ENCODE results near the gene TMEM42. TPM values are rescaled to one million over a fixed set of nuclear protein-coding genes. Genes with fewer than 3 reads are reported as not detected.

The TMEM42 gene
- total and polyA plus RNA-seq, 2 of the 13 experiments (the other 11 are each of a cell fraction or from before 2014, with no cell fraction given) = 5.5 to 24.5 TPM

DNA sequence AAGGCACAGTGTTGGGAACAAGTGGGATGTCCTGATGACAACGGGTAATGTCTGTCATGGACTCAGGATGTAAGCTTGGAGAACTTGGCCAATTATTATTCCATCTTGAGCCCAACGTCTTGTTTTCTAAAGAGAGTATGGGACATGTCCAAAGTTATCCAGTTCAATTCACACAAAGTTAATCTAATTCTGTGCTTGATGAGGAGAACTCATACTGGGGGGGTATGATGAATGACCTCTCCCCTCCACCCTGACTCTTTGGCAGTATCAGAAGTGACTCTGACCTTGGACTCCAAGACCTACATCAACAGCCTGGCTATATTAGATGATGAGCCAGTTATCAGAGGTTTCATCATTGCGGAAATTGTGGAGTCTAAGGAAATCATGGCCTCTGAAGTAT lies 49.0 kb downstream of the TMEM42 start (continued):
- no peak for TF ChIP-seq ZNF775 (CRISPR knock-in tag; IDR thresholded peaks at IDR 0.05; ENCODE audit: borderline replicate concordance)
- no peak for TF ChIP-seq ZNF7 (CRISPR knock-in tag; IDR thresholded peaks at IDR 0.05)

DNA sequence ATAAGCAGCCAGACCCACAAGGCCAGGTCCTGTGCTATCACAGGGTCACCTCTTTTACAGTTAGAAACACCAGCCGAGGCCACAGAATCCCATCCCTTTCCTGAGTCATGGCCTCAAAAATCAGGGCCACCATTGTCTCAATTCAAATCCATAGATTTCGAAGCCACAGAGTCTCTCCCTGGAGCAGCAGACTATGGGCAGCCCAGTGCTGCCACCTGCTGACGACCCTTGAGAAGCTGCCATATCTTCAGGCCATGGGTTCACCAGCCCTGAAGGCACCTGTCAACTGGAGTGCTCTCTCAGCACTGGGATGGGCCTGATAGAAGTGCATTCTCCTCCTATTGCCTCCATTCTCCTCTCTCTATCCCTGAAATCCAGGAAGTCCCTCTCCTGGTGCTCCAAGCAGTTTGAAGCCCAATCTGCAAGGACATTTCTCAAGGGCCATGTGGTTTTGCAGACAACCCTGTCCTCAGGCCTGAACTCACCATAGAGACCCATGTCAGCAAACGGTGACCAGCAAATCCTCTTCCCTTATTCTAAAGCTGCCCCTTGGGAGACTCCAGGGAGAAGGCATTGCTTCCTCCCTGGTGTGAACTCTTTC lies 52.3 kb downstream of the TMEM42 start:
- Histone ChIP-seq H3K9ac (ENCODE audit: insufficient read depth, low read depth, low read length) (no peak overlapping the region), H3K4me2 (ENCODE audit: low read depth, low read length) (no peak overlapping the region), H3K27ac (ENCODE audit: extremely low read length, insufficient read depth, low read length) (no peak overlapping the region), H3K4me3 (replicated peaks in 1 of 3; ENCODE audit: insufficient read depth in 1 of 3, low read depth in 2 of 3, low read length in 3 of 3) (no peak overlapping the region), H3K79me2 (ENCODE audit: insufficient read depth, low read length) (no peaks in the 10 kb centered on the region), H3K4me1 (ENCODE audit: insufficient read depth, low read length) (no peaks in the 10 kb centered on the region), H3K27me3 (ENCODE audit: control insufficient read depth in 1 of 2, insufficient read depth in 2 of 2, low read length in 2 of 2) (no peaks in the 10 kb centered on the region), H4K20me1 (ENCODE audit: insufficient read depth, low read length) (no peaks in the 10 kb centered on the region), H3K9me3 (ENCODE audit: low read length) (no peaks in the 10 kb centered on the region), H3K36me3 (replicated peaks in 1 of 2; ENCODE audit: control insufficient read depth in 1 of 2, insufficient read depth in 2 of 2, low read length in 2 of 2) (no peaks in the 10 kb centered on the region), H2AFZ (ENCODE audit: low read length) (no peak overlapping the region)
- in situ Hi-C loops (cut with HindIII; ENCODE audit: extremely low pct_ligation_motif_present, low pct_unique_long_range_greater_than_20kb) (no loop called here), intact Hi-C loops (cut with micrococcal nuclease; ENCODE audit: unreplicated experiment) (loop anchor here (1.0 kb wide), 1 partner anchor 382 kb away; no protein-coding TSS in a partner anchor)
- POLR2A ChIA-PET = no interaction called here
- 6% methylated on average over 3 of the region's 4 CpGs for WGBS (ENCODE audit: low lambda C conversion rate)
- FAIRE-seq (peak; percentile 85), ATAC-seq (peak; percentile 88), DNase-seq (ENCODE audit: low spot score) (peak; percentile 60)
- CTCF ChIA-PET (ENCODE audit: low intra/inter-chr PET ratio, low total read pairs) = interaction anchor here (1.6 to 1.7 kb wide), 2 partner anchors 381 to 384 kb away, joined by 7 to 20 read pairs; no protein-coding TSS in a partner anchor
- BruUV-seq (replicated peaks) = no TSS peak
- TF ChIP-seq, protein P1, sequence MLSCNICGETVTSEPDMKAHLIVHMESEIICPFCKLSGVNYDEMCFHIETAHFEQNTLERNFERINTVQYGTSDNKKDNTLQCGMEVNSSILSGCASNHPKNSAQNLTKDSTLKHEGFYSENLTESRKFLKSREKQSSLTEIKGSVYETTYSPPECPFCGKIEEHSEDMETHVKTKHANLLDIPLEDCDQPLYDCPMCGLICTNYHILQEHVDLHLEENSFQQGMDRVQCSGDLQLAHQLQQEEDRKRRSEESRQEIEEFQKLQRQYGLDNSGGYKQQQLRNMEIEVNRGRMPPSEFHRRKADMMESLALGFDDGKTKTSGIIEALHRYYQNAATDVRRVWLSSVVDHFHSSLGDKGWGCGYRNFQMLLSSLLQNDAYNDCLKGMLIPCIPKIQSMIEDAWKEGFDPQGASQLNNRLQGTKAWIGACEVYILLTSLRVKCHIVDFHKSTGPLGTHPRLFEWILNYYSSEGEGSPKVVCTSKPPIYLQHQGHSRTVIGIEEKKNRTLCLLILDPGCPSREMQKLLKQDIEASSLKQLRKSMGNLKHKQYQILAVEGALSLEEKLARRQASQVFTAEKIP (CRISPR knock-in tag; IDR thresholded peaks at IDR 0.05; ENCODE audit: borderline replicate concordance) = no peak
- TF ChIP-seq SMC3 (IDR thresholded peaks at IDR 0.05; ENCODE audit: low read length) (peak; percentile 88), ZNF782 (CRISPR knock-in tag; IDR thresholded peaks at IDR 0.05; ENCODE audit: borderline replicate concordance) (no peak), ESRRA (CRISPR knock-in tag; IDR thresholded peaks at IDR 0.05; ENCODE audit: low read depth) (no peak), SNAPC2 (CRISPR knock-in tag; IDR thresholded peaks at IDR 0.05) (no peak), ZNF790 (CRISPR knock-in tag; IDR thresholded peaks at IDR 0.05; ENCODE audit: borderline replicate concordance) (no peak), MYPOP (CRISPR knock-in tag; IDR thresholded peaks at IDR 0.05) (no peak), SAP130 (CRISPR knock-in tag; IDR thresholded peaks at IDR 0.05; ENCODE audit: low read depth) (peak; percentile 29; the same call in 1 of the 2 replicates), ZNF232 (CRISPR knock-in tag; IDR thresholded peaks at IDR 0.05; ENCODE audit: borderline replicate concordance) (no peak), NCOA2 (CRISPR knock-in tag; IDR thresholded peaks at IDR 0.05) (no peak), ZBTB14 (CRISPR knock-in tag; IDR thresholded peaks at IDR 0.05) (no peak), PRDM4 (CRISPR knock-in tag; IDR thresholded peaks at IDR 0.05; ENCODE audit: borderline replicate concordance) (no peak)
- TF ChIP-seq, protein P2, sequence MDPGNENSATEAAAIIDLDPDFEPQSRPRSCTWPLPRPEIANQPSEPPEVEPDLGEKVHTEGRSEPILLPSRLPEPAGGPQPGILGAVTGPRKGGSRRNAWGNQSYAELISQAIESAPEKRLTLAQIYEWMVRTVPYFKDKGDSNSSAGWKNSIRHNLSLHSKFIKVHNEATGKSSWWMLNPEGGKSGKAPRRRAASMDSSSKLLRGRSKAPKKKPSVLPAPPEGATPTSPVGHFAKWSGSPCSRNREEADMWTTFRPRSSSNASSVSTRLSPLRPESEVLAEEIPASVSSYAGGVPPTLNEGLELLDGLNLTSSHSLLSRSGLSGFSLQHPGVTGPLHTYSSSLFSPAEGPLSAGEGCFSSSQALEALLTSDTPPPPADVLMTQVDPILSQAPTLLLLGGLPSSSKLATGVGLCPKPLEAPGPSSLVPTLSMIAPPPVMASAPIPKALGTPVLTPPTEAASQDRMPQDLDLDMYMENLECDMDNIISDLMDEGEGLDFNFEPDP (CRISPR knock-in tag; conservative IDR thresholded peaks at IDR 0.05) = no peak
